GM19372 (cell line): Measurements from ENCODE around the gene TST.
"Not testable (repeated sequence)": the region's sequence is repeated elsewhere in the genome, so short reads cannot be mapped to it uniquely, and the experiment has no call there.

Experiments used
- ATAC-seq: cut with Tn5 transposase; IDR thresholded peaks from one replicate; pipeline ENCODE4 v1.9.1; 2021; ENCODE audit warnings: mild to moderate bottlenecking, low read depth, moderate library complexity; ENCODE audit not compliant: unreplicated experiment

The TST gene

GRCh38 chr22:36989012-36989411, 30.2 kb downstream of the TST start:
- not testable (repeated sequence) for ATAC-seq

- no peak for ATAC-seq
These were observed 31.0 kb downstream of the TST start for GRCh38 chr22:36988075-36988832.

- ATAC-seq = no peak
These were observed 32.9 kb downstream of the TST start for GRCh38 chr22:36986242-36986821.

GRCh38 chr22:36985211-36985889, 33.9 kb downstream of the TST start:
- ATAC-seq = no peak

GRCh38 chr22:36982136-36982535, 37.1 kb downstream of the TST start:
- no peak for ATAC-seq

- ATAC-seq = no peak
These were observed 37.9 kb downstream of the TST start for GRCh38 chr22:36981247-36981775.

- ATAC-seq = no peak
These were observed 40.0 kb downstream of the TST start for GRCh38 chr22:36979016-36979910.

GRCh38 chr22:36977947-36978660, 41.1 kb downstream of the TST start:
- peak; percentile 77 for ATAC-seq

- ATAC-seq = peak; percentile 60
These were observed 41.8 kb downstream of the TST start for GRCh38 chr22:36977401-36977861.

- no peak for ATAC-seq
These were observed 42.6 kb downstream of the TST start for GRCh38 chr22:36976606-36977005.

GRCh38 chr22:36971341-36972125, 47.7 kb downstream of the TST start:
- no peak for ATAC-seq

- no peak for ATAC-seq
These were observed 50.8 kb downstream of the TST start for GRCh38 chr22:36968249-36968964.

GRCh38 chr22:36966851-36967540, 52.3 kb downstream of the TST start:
- ATAC-seq = no peak

GRCh38 chr22:36965696-36966095, 53.6 kb downstream of the TST start:
- ATAC-seq = no peak

GRCh38 chr22:36964106-36964505, 55.1 kb downstream of the TST start:
- ATAC-seq = no peak

- ATAC-seq = no peak
These were observed 55.9 kb downstream of the TST start for GRCh38 chr22:36963302-36963701.

GRCh38 chr22:36961626-36962025, 57.6 kb downstream of the TST start:
- ATAC-seq = no peak
